Stimulated activated CD4-positive, alpha-beta T cell treated with anti-CD3 and anti-CD28 coated beads, Interleukin-12 subunit alpha, Interleukin-12 subunit beta, amount 100 ng/mL, for 4 hours (primary cell): ENCODE measurements around the gene TRIM4.
"Not testable (repeated sequence)": the region's sequence is repeated elsewhere in the genome, so short reads cannot be mapped to it uniquely, and the experiment has no call there.

Experiments
- DNase-seq: peaks from one replicate; pipeline ENCODE4 v3.0.0-alpha.2; 2020

Gene TRIM4

DNA sequence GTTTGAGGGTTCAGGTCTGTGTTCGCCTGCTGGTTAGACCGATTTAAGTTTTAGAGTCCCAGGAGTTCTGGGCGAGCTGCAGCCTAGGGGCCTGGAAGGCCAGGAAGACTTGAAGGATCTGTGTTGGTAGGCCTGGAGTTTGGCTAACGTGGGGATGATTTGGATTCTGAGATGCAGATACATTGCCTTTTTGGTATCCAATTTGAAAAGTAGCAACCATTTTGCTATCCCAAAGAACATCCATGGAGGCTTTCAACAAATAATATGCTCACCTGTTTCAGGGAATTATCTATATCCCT, 433 bp upstream of the TRIM4 start:
- DNase-seq: no peak

DNA sequence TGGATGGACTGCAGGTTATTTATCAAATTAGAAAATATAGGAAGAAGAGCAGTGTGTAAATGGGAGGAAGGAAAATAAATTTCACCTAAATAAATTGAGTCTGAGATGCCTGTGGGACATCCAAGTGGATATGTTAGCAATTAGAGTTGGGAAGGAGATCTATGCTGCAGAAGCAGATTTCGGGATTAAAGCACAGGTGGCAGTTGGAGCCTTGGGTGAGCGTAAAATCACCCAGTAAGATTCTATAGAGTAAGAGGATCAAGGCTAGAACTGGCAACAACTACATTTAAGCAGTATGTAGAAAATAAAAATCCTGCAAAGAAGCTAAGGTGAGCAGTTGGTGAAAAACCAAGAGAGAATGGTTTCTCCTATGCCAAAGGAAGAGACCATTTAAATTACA, 8.4 kb downstream of the TRIM4 start:
- no peak for DNase-seq

DNA sequence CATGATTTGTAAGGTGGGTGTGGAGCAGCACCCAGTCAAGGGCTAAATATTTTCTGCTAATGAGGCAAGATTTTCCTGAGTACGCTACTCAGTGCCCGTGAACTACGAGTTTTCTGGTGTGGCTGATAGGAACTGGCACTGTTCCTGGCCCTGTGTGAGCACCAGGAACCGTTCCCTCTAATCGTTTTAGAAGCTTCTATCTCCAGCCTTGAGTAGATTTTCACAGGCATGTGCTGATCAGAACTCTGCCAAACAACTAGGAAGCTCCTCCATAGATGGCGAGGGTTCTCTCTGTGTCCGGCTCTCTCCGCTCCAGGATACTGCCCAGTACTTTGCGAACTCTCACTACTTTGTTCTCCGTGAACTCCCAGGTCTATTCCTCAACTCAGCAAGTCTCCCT, 17.7 kb downstream of the TRIM4 start:
- DNase-seq: no peak

DNA sequence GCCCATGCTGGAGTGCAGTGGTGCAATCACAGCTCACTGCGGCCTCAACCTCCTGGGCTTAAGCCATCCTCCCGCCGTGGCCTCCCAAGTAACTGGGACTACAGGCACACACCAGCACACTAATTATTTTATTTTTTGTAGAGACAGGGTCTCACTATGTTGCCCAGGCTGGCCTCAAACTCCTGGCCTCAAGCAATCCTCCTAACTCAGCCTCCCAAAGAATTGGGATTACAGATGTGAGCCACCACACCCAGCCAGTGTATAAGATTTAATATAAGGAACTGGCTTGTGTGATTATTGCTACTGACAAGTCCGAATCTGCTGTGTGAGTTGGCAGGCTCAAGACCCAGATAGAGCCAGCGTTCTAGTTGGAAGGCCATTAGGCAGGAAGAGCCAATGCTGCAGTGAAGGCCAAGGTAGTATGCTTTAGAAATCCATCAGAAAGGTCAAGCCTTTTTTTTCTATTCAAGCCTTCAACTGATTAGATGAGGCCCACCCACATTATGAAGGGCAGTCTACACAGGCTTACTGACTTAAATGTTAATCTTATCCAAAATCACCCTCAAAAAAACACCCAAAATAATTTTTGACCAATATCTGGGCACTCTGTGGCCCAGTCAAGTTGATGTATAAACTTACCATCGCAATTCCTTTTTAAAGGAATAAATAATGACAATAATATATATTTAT, 19.4 kb downstream of the TRIM4 start:
- DNase-seq: no peak

DNA sequence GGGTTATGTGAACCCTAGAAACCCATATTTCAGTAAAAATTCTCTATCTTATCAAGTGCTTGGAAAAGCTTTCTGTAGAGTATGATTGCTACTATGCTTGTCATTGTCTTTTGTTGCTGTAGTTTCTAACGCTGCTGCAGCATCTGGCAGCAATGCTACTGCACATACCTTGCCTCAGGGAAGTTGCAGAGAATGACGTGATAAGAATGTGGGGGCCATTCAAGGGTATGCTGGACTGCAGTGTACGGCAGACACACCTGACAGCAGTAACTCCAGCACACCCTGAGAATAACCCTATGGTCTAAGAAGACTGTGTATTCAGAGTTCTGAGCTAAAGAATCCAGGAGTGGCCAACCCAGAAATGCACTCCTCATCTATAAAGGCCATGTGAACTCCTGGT, 20.5 kb downstream of the TRIM4 start:
- DNase-seq: no peak

DNA sequence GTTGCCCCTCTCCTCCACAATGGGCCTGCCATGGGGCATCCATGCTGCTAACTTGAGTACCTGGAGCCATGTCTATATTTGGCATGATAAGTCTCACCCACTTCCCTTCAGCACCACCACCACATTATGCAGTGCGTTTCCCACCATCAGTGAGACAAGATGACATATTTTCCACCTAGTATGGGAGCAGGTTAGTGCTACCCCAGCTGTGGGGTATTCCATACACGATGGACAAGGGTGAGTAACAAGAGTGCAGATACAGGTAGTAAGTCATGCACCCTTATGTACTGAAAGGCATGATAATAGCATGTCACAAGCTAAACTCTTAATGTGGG, 21.3 kb downstream of the TRIM4 start:
- no peak for DNase-seq

DNA sequence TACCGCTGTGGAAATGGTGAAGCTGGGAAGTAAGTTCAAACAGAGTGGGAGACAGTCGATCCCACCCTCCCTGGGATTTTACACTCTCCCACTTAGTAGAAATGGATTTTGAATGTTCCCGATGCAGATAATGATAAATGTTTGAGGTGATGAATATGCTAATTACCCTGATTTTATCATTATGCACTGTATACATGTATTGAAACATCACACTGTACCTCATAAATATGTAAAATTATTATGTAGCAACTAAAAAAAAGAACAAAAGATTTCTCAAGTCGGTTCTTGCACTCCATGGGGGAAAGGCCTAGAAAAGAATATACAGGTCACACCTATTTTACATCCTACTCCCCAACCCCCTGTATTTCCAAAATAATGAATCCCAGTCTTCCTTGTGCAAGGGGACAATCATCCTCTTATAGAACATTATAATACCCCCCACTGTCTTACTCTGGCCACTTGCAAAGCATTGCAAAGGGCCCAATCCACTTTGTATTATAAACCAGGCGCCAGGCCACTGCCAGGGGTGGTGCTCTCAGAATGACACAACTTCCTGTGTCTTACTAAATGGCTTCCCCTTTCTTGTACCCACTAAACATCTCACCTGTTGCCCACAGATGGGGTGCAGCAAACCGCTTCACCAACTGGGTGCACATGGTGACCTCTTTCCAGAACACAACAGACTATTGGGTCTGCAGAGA, 21.9 kb downstream of the TRIM4 start:
- DNase-seq: no peak

DNA sequence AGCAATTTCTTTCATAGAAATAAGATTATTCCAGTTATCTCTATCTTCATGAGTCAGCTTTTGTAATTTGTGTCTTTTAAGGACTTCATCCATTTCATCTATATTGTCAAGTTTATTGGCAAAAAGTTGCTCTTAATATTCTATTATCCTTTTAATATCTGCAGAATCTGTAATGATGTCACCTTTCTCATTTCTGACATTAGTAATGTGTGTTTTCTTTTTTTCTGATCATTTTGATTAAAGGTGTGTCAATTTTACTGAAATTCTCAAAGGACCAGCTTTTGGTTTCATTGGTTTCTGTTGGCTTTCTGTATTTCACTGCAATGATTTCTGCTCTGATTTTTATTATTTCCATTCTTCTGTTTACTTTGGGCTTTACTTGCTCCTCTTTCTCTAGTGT, 24.6 kb downstream of the TRIM4 start:
- no peak for DNase-seq

DNA sequence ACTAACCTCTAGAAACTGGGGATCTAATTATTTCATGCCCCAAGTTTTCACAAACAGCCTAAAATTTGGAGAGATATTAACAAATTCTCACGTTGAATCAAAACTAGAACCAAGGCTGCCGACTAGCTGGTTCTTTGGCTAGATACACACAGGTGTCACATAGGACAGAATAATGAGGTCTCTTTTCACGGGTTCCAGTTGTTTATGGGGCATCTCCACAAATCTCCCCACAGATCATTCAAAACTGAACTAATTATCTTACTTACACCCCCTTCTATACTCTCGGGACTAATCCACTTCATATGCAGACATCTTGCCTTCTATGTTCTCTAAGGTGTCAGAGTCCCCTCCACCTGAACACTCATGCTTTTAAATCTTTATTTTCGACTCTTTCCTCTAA, 26.1 kb downstream of the TRIM4 start:
- no peak for DNase-seq

DNA sequence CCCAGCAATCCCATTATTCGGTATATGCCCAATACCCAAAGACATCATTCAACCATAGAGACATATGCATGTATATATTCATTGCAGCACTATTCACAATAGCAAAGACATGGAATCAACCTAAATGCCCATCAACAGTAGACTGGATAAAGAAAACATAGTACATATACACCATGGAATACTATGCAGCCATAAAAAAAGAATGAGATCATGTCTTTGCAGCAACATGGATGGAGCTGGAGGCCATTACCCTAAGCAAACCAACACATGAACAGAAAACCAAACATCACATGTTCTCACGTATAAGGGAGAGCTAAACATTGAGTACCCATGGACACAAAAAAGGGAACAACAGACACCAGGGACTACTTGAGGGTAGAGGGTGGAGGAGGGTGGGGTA, 29.0 kb downstream of the TRIM4 start:
- DNase-seq: not testable (repeated sequence)

DNA sequence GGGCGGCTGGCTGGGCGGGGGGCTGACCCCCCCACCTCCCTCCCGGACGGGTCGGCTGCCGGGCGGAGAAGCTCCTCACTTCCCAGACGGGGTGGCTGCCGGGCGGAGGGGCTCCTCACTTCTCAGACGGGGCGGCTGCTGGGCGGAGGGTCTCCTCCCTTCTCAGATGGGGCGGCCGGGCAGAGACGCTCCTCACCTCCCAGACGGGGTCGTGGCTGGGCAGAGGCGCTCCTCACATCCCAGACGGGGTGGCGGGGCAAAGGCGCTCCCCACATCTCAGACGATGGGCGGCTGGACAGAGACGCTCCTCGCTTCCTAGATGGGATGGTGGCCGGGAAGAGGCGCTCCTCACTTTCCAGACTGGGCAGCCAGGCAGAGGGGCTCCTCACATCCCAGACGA, 31.0 kb downstream of the TRIM4 start:
- not testable (repeated sequence) for DNase-seq

DNA sequence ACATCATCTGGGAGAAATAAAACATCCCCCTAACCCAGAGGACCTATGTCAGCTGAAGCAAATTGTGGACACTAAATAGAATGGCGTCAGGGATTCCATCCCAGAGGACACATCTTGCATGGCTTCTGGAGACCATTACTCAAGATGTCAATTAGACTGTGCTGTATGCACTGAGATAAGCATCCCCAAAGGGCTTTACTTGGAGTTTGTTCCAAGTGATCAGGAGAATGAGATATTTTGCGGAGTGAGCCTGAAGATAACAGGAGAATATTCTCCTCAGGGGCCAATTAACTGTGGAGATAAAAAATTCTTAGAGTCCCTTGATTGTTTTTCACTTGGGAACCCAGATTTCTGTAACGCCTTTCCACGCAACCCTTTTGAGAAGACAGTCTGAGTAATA, 38.0 kb downstream of the TRIM4 start:
- no peak for DNase-seq

DNA sequence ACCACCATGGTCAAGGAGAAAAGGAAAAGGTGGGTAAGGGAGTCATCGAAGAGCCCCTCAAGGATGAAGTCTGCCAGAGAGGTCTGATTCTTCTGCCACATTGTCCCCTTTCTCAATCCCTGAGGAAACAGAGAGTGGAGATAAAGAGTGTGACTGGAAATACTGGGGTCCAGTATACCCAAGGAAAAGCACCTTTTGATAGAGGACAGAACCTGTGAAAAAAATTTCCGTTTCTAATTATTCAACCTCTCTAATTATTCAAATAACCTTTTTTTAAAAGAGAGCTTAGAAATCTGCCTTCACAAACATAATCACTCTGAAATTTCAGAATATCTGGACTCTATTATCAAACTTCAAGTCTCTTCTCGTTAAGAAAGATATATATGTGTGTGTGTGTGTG, 42.4 kb downstream of the TRIM4 start, which contains the start of gene OR2AE1:
TSS of gene OR2AE1 (minus strand) at position 101 of the 400 bp plus-strand sequence. CDS start at position 101, 0 bp downstream.
- DNase-seq: no peak

DNA sequence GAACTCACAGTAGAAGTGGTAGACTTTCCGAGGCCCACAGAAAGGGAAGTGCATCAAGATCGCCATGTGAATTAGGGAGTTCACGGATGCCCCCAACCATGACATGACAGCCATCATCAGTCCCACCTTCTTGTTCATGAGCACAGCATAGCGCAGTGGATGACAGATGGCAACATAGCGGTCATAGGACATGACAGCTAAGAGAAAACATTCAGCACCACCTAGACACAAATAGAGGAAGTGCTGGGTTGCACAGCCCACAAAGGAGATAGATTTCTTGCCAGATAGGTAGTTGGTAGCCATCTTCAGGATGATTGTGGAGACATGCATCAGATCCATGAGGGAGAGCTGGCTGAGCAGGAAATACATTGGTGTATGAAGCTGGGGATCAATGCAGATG, 42.8 kb downstream of the TRIM4 start:
- DNase-seq: no peak

DNA sequence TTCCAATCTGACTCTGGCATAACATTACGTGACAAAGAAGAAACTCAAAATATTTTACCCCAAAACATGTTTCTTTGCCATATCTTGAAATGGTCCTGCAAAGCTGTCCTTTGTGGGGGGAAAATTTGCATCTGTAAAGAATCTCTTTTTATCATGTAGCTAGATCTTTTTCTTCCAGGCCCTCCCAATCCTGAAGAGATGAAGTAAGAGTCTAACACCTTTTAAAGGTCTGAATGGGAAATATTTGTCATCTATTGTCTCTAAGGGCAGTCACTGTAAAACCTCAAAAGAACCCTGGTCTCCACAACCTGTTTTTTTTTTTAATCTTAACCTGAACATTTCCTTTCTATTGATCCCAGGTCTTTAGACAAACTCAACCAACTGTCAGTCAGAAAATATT, 51.1 kb downstream of the TRIM4 start:
- DNase-seq: no peak

DNA sequence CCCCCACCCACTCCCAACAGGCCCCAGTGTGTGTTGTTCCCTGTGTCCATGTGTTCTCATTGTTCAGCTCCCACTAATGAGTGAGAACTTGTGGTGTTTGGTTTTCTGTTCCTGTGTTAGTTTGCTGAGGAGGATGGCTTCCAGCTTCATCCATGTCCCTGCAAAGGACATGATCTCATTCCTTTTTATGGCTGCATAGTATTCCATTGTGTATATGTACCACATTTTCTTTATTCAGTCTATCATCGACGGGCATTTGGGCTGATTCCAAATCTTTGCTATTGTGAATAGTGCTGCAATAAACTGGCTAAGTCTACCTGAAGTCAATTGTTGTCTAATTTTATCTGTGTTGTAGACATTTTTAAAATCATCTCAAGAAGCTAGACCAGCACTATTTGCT, 51.9 kb downstream of the TRIM4 start:
- not testable (repeated sequence) for DNase-seq

DNA sequence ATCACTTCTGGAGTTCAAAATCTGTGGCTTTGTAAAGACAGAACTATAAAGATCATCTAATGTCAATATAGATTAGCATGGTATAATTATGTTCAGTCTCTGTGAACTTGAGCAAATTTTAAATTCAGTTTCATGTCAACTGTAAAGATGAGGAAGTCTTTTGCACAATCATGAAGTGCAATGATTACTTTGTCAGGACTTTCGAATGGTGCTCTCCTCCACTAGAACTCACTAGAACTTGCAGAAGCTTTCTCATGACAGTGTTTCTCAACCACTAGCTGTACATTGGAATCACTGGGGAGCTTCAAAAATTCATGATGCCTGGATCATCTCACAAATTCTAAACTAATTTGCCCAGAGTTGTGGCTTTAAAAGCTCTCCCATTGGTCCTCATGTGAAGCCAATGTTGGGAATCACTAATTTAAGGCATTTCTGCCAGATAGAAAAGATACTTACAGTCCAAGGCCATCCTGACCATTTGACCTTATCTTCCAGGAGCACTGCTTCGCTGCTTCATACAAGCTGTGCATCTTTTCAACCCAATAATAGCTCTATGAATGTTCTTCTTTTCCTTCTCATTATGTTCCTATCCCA, 55.4 kb downstream of the TRIM4 start:
- no peak for DNase-seq

DNA sequence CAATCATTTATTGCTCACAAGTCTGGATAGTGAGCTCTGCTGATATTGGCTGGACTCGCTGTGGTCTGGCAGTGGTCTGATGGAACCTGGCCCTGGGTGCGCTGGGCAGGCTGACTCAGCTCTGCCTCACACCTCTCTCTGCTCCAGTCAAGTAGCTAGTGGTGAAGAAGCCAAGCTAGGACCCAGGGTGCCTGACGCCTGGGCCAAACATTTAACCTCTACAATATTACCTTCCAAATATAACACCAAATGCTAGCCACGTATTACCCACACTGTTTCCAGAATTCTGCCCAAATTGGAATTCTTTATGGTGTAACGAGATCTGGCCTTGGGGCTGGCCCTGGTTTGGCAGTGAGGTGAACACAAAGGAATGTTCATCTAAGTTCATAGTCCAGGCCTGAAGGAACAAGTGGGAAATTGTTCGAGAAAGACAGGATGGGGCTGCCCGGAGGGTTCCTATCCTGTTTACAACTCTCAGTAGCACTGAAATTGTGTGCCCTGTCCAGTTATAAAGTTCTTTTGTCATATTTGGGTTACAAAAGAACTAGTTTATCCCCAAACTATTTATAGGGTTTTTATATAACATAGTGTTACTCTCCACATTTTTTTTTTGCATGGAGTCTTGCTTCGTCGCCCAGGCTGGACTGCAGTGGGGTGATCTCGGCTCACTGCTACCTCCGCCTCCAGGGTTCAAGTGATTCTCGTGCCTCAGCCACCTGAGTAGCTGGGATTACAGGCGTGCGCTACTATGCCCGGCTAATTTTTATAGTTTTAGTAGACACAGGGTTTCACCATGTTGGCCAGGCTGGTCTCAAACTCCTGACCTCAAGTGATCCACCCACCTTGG, 58.8 kb downstream of the TRIM4 start:
- no peak for DNase-seq

DNA sequence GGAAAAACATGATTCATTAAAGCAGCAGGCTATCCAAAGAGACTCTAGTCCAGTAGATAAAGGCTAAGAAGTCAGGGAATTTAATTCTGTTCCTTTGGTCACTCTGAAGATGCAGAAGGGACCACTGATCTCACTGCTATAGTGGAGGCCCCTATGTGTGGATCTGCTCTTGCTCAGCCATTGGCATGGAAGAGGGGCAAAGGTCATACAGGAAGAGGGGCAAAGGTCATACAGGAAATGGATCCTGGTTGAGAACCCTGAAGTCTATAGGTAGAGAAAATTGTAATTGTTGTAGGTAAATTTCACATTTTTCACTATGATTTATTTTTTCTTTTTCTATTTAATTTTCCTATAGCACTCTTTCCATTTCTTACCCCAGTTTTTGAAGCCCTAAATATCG, 64.1 kb downstream of the TRIM4 start:
- no peak for DNase-seq

DNA sequence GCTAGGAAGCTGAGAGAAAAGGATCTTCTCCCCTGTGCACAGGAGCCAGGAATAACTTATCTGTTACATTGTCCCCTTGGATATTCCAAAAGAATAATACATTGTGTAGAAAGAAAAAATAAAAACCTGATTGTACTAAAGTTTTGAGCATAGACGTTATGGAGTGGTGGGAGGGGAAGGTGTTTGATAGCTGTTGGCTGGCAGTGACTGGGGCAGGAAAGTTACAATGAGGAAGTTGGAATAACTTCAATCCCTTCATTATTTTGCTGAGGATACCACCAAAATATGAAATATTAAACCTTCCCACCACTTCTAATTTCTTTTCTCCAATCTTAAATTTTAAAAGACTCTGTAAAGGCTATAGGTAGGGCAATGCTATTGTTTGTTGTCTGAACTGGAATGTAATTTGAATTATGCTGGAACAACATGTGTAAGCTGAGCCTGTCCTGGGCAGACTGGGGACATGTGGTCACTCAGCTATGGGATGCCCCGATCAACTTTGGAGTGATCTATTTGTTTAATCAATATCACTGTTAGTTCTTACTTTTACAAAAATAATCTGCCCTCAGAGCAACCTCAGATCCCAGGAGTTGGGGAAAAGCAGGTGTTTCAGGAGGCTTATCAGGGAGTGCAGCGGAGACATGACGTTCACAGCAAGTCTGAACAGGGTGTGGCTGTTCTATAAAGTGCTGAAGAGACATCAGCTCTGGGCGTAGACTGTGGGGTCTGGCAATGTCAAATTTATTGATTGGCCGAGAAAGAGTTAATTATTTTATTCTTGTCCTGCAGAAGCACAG, 70.7 kb downstream of the TRIM4 start:
- no peak for DNase-seq

DNA sequence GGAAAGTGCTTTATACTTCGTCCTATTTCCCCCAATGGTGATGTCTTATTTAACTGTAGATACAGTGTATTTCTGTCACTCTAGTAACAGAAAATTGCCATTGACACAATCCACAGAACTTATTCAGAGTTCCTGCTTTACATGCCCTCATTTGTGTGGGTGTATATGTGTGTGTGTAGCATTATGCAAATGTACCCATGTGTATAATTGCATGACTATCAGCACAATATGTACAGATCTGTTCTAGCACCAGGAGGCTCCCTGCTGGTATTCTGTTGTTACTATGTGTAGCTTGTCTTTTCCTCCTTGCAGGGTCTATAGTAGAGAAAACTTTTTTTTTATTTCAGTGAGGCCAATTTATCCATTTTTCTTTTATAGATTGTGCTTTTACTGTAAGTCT, 75.0 kb downstream of the TRIM4 start:
- no peak for DNase-seq

DNA sequence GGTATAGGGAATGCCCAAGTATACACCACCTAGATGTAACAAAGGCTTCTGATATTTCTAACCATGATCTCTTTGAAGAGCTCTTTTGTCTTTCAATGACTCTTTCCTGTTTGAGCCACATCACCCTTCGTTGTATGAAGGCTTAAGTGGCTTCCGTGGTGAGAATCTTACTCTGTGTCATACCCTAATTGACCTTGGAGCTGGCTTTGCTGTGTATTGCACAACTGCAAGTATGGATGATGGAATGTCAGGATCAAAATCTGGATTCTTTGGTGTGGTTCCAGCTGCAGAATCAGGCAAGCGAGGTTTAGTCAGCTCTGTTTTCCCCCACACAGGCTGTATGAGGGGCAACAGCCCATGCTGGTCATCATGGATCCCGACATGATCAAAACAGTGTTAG, 75.5 kb downstream of the TRIM4 start:
- no peak for DNase-seq

DNA sequence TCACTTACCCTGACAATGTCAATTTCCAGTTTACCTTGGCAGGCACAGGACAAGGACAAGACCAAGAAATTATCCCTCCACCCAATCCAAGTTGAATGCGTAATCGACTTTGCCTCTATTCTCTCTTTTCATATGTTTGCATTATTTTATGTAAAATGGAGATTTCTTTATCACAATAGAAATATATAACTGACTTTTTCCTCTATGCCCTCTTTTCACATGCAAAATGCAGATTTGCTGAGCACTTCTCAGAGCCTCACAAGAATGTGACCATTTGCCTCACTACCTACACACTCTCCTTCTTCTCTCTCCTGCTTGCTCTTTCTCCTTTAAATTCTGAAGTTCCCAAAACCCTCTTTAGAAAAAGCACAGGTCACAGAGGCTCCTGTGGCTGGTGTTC, 76.4 kb downstream of the TRIM4 start:
- no peak for DNase-seq
